HG03565 (cell line): ENCODE results near the gene TMEM115.
A peak's percentile ranks its signal among the peaks of the same experiment; 100 is the strongest.

Experiments used
- ATAC-seq: cut with Tn5 transposase; IDR thresholded peaks from one replicate; pipeline ENCODE4 v1.9.1; 2021; ENCODE audit warnings: mild to moderate bottlenecking, moderate library complexity; ENCODE audit not compliant: unreplicated experiment

The TMEM115 gene

GRCh38 chr3:50336452-50337174 is 22.7 kb downstream of the TMEM115 start:
- peak; percentile 3 for ATAC-seq

- no peak for ATAC-seq
These were observed 24.8 kb downstream of the TMEM115 start for GRCh38 chr3:50334339-50335075.

GRCh38 chr3:50333744-50334328 is 25.5 kb downstream of the TMEM115 start:
- ATAC-seq, result no peak

- ATAC-seq, result no peak
These were observed 27.9 kb downstream of the TMEM115 start for GRCh38 chr3:50331364-50331907.

GRCh38 chr3:50330330-50330729 is 29.0 kb downstream of the TMEM115 start:
- no peak for ATAC-seq

GRCh38 chr3:50327943-50328691 is 31.2 kb downstream of the TMEM115 start, which contains the start of gene TUSC2:
TSS of gene TUSC2 (minus strand) at chr3:50328223. CDS start at chr3:50328099, 124 bp downstream.
- peak; percentile 79 for ATAC-seq

- ATAC-seq, result no peak
These were observed 32.2 kb downstream of the TMEM115 start for GRCh38 chr3:50327129-50327528.

GRCh38 chr3:50326182-50326541 is 33.2 kb downstream of the TMEM115 start:
- no peak for ATAC-seq

- ATAC-seq, result no peak
These were observed 33.7 kb downstream of the TMEM115 start for GRCh38 chr3:50325497-50326181.

GRCh38 chr3:50325113-50325480 is 34.2 kb downstream of the TMEM115 start:
- ATAC-seq, result no peak

- no peak for ATAC-seq
These were observed 34.8 kb downstream of the TMEM115 start for GRCh38 chr3:50324351-50325112.

- no peak for ATAC-seq
These were observed 35.6 kb downstream of the TMEM115 start for GRCh38 chr3:50323614-50324199.

GRCh38 chr3:50323092-50323600 is 36.2 kb downstream of the TMEM115 start:
- no peak for ATAC-seq

- no peak for ATAC-seq
These were observed 36.8 kb downstream of the TMEM115 start, which contains the start of gene HYAL2 for GRCh38 chr3:50322386-50323091. TSS of gene HYAL2 (minus strand) at chr3:50322745. CDS start at chr3:50320489, 2,256 bp downstream.

- no peak for ATAC-seq
These were observed 37.3 kb downstream of the TMEM115 start for GRCh38 chr3:50322115-50322385.

GRCh38 chr3:50321336-50322114 is 37.8 kb downstream of the TMEM115 start:
- ATAC-seq, result peak; percentile 42

- ATAC-seq, result peak; percentile 21
These were observed 38.4 kb downstream of the TMEM115 start for GRCh38 chr3:50320853-50321335.
